Esophagus mucosa (tissue), 1 donor: ENCODE results near the gene GPATCH3. TPM values are rescaled to one million over a fixed set of nuclear protein-coding genes. Genes with fewer than 3 reads are reported as not detected.
"Not testable (repeated sequence)": the region's sequence is repeated elsewhere in the genome, so short reads cannot be mapped to it uniquely, and the experiment has no call there.

ENCODE experiments used
- ATAC-seq: fragments of 200-7000 bp; cut with Tn5 transposase; one replicate; pipeline ENCODE4 v1.9.1; 2020
- total RNA-seq: library from RNA; stranded (reverse); gene quantifications from one replicate; pipeline ENCODE4 v1.2.4, GENCODE V29; 2023
- donor health status: DM: yes; HTN: yes; CAD: no.

The GPATCH3 gene
- total RNA-seq, 1 donor from 2014 or later: 10.4 TPM

- ATAC-seq: peak; percentile 75
Measured at GRCh38 chr1:26864610-26865480, 35.4 kb downstream of the GPATCH3 start.

- no peak for ATAC-seq
Measured at GRCh38 chr1:26863685-26864077, 36.6 kb downstream of the GPATCH3 start.

GRCh38 chr1:26862781-26863684 lies 37.2 kb downstream of the GPATCH3 start, which contains the start of gene SFN:
SFN (plus strand) TSS chr1:26863149; CDS start chr1:26863213, 64 bp downstream.
- peak; percentile 77 for ATAC-seq

GRCh38 chr1:26861889-26862378 lies 38.3 kb downstream of the GPATCH3 start:
- ATAC-seq: peak; percentile 0

- no peak for ATAC-seq
Measured at GRCh38 chr1:26861286-26861701, 39.0 kb downstream of the GPATCH3 start.

- ATAC-seq: peak; percentile 50
Measured at GRCh38 chr1:26858891-26859640, 41.2 kb downstream of the GPATCH3 start.

- peak; percentile 1 for ATAC-seq
Measured at GRCh38 chr1:26858160-26858559, 42.1 kb downstream of the GPATCH3 start.

- ATAC-seq: no peak
Measured at GRCh38 chr1:26857473-26858060, 42.7 kb downstream of the GPATCH3 start.

- ATAC-seq: peak; percentile 63
Measured at GRCh38 chr1:26856604-26857469, 43.4 kb downstream of the GPATCH3 start.

GRCh38 chr1:26856181-26856580 lies 44.1 kb downstream of the GPATCH3 start:
- ATAC-seq: no peak

- ATAC-seq: no peak
Measured at GRCh38 chr1:26855636-26856035, 44.6 kb downstream of the GPATCH3 start.

GRCh38 chr1:26854906-26855305 lies 45.4 kb downstream of the GPATCH3 start:
- ATAC-seq: peak; percentile 62

GRCh38 chr1:26853600-26853999 lies 46.7 kb downstream of the GPATCH3 start:
- no peak for ATAC-seq

GRCh38 chr1:26853156-26853555 lies 47.1 kb downstream of the GPATCH3 start:
- ATAC-seq: peak; percentile 55

- no peak for ATAC-seq
Measured at GRCh38 chr1:26852701-26853100, 47.6 kb downstream of the GPATCH3 start.

- ATAC-seq: peak; percentile 53
Measured at GRCh38 chr1:26851106-26851684, 49.1 kb downstream of the GPATCH3 start.

GRCh38 chr1:26848941-26849774 lies 51.1 kb downstream of the GPATCH3 start:
- ATAC-seq: peak; percentile 92

GRCh38 chr1:26848499-26848898 lies 51.8 kb downstream of the GPATCH3 start:
- ATAC-seq: no peak

- not testable (repeated sequence) for ATAC-seq
Measured at GRCh38 chr1:26847826-26848225, 52.4 kb downstream of the GPATCH3 start.
